SJCRH30 (cell line): ENCODE measurements around the gene NRXN2. TPM values are rescaled to one million over a fixed set of nuclear protein-coding genes. Genes with fewer than 3 reads are reported as not detected.
"Not testable (repeated sequence)": the region's sequence is repeated elsewhere in the genome, so short reads cannot be mapped to it uniquely, and the experiment has no call there.

Source experiments
- DNase-seq, 2 experiments: peaks; one replicate each; pipeline ENCODE4 v3.0.0-alpha.2; 2015 to 2020
- H3K27ac ChIP-seq: fragments of 250-450 bp; sonication (Bioruptor Pico); 2 replicates; pipeline ENCODE4 v1.5.1; 2020; ENCODE audit warnings: mild to moderate bottlenecking, moderate library complexity
- H3K27me3 ChIP-seq: fragments of 250-450 bp; sonication (Bioruptor Pico); 2 replicates; pipeline ENCODE4 v1.5.1; 2020; ENCODE audit warnings: mild to moderate bottlenecking, moderate library complexity
- H3K36me3 ChIP-seq: fragments of 250-450 bp; sonication (Bioruptor Pico); 2 replicates; pipeline ENCODE4 v1.5.1; 2020; ENCODE audit warnings: mild to moderate bottlenecking, moderate library complexity
- H3K4me1 ChIP-seq: fragments of 250-450 bp; sonication (Bioruptor Pico); 2 replicates; pipeline ENCODE4 v1.5.1; 2020; ENCODE audit warnings: mild to moderate bottlenecking, moderate library complexity
- H3K4me3 ChIP-seq: fragments of 250-450 bp; sonication (Bioruptor Pico); 2 replicates; pipeline ENCODE4 v1.5.1; 2020; ENCODE audit warnings: mild to moderate bottlenecking, moderate library complexity
- H3K9me3 ChIP-seq: fragments of 250-450 bp; sonication (Bioruptor Pico); replicated peaks from 2 replicates; pipeline ENCODE4 v1.5.1; 2020; ENCODE audit warnings: mild to moderate bottlenecking, moderate library complexity
- total RNA-seq: library from RNA; depleted of rRNA; stranded (reverse); fragments of >200 nt; shearing (Covaris generic); gene quantifications from 2 replicates; pipeline ENCODE4 v1.2.3, GENCODE V29; 2014

The NRXN2 gene
- total RNA-seq, 1 experiment from 2014 or later: 0.08 TPM

- no peak overlapping the region for H3K4me3 ChIP-seq
- H3K36me3 ChIP-seq: no peaks in the 10 kb centered on the region
- no peak overlapping the region for H3K27ac ChIP-seq
- no peaks in the 10 kb centered on the region for H3K9me3 ChIP-seq
- no peak for DNase-seq
- H3K27me3 ChIP-seq: no peaks in the 10 kb centered on the region; the same call in 1 of the 2 replicates
- peaks cover 4% of the 10 kb centered on the region; the same call in 1 of the 2 replicates for H3K4me1 ChIP-seq
Measured at GRCh38 chr11:64568584-64569140, 154.3 kb downstream of the NRXN2 start.

GRCh38 chr11:64568041-64568571 lies 154.9 kb downstream of the NRXN2 start:
- DNase-seq: no peak
- Histone ChIP-seq H3K9me3 (no peaks in the 10 kb centered on the region), H3K27ac (no peak overlapping the region), H3K27me3 (no peaks in the 10 kb centered on the region; the same call in 1 of the 2 replicates), H3K4me1 (peaks cover 4% of the 10 kb centered on the region; the same call in 1 of the 2 replicates), H3K36me3 (no peaks in the 10 kb centered on the region), H3K4me3 (no peak overlapping the region)

GRCh38 chr11:64566915-64567891 lies 155.8 kb downstream of the NRXN2 start:
- Histone ChIP-seq H3K27ac (no peak overlapping the region), H3K4me3 (peak overlapping the region; percentile 22), H3K9me3 (no peaks in the 10 kb centered on the region), H3K4me1 (peaks cover 4% of the 10 kb centered on the region; the same call in 1 of the 2 replicates), H3K36me3 (no peaks in the 10 kb centered on the region), H3K27me3 (no peaks in the 10 kb centered on the region; the same call in 1 of the 2 replicates)
- peak; percentile 20 to 45 for DNase-seq

GRCh38 chr11:64566042-64566914 lies 156.7 kb downstream of the NRXN2 start:
- Histone ChIP-seq H3K27me3 (no peaks in the 10 kb centered on the region), H3K9me3 (no peaks in the 10 kb centered on the region), H3K27ac (no peak overlapping the region), H3K4me1 (peaks cover 4% of the 10 kb centered on the region; the same call in 1 of the 2 replicates), H3K4me3 (peak overlapping the region; percentile 22), H3K36me3 (no peaks in the 10 kb centered on the region)
- DNase-seq: peak; percentile 59 to 68

- Histone ChIP-seq H3K27me3 (no peaks in the 10 kb centered on the region), H3K36me3 (no peaks in the 10 kb centered on the region), H3K9me3 (no peaks in the 10 kb centered on the region), H3K4me3 (no peak overlapping the region), H3K4me1 (peaks cover 4% of the 10 kb centered on the region; the same call in 1 of the 2 replicates), H3K27ac (no peak overlapping the region)
- peak; percentile 17 to 28 for DNase-seq
Measured at GRCh38 chr11:64564947-64565889, 157.8 kb downstream of the NRXN2 start.

- no peaks in the 10 kb centered on the region for H3K27me3 ChIP-seq
Measured at GRCh38 chr11:64564419-64564818, 158.6 kb downstream of the NRXN2 start.

GRCh38 chr11:64563966-64564365 lies 159.0 kb downstream of the NRXN2 start:
- no peaks in the 10 kb centered on the region for H3K36me3 ChIP-seq
- peaks cover 4% of the 10 kb centered on the region; the same call in 1 of the 2 replicates for H3K4me1 ChIP-seq
- no peak overlapping the region for H3K4me3 ChIP-seq
- H3K27ac ChIP-seq: no peak overlapping the region
- DNase-seq: no peak
- no peaks in the 10 kb centered on the region for H3K27me3 ChIP-seq
- H3K9me3 ChIP-seq: no peaks in the 10 kb centered on the region

More at GRCh38 chr11:64564419-64564818, 158.6 kb downstream of the NRXN2 start:
- Histone ChIP-seq H3K9me3 (no peaks in the 10 kb centered on the region), H3K27ac (no peak overlapping the region), H3K4me1 (peaks cover 4% of the 10 kb centered on the region; the same call in 1 of the 2 replicates), H3K36me3 (no peaks in the 10 kb centered on the region), H3K4me3 (no peak overlapping the region)
- DNase-seq: no peak

GRCh38 chr11:64562723-64563351 lies 160.2 kb downstream of the NRXN2 start:
- Histone ChIP-seq H3K27me3 (no peaks in the 10 kb centered on the region), H3K4me1 (peaks cover 4% of the 10 kb centered on the region; the same call in 1 of the 2 replicates), H3K4me3 (no peak overlapping the region), H3K27ac (no peak overlapping the region), H3K36me3 (no peaks in the 10 kb centered on the region), H3K9me3 (no peaks in the 10 kb centered on the region)
- no peak for DNase-seq

GRCh38 chr11:64561984-64562722 lies 160.8 kb downstream of the NRXN2 start:
- peaks cover 4% of the 10 kb centered on the region; the same call in 1 of the 2 replicates for H3K4me1 ChIP-seq
- no peaks in the 10 kb centered on the region for H3K9me3 ChIP-seq
- no peak for DNase-seq
- H3K27me3 ChIP-seq: no peaks in the 10 kb centered on the region
- H3K36me3 ChIP-seq: no peaks in the 10 kb centered on the region
- no peak overlapping the region for H3K4me3 ChIP-seq
- no peak overlapping the region for H3K27ac ChIP-seq

- H3K36me3 ChIP-seq, H3K27ac ChIP-seq, H3K4me3 ChIP-seq, H3K9me3 ChIP-seq, H3K27me3 ChIP-seq, H3K4me1 ChIP-seq, DNase-seq: not testable (repeated sequence)
Measured at GRCh38 chr11:64561429-64561828, 161.6 kb downstream of the NRXN2 start.

- no peak overlapping the region for H3K27ac ChIP-seq
- H3K27me3 ChIP-seq: no peaks in the 10 kb centered on the region
- no peaks in the 10 kb centered on the region for H3K36me3 ChIP-seq
- no peaks in the 10 kb centered on the region for H3K4me1 ChIP-seq
- H3K9me3 ChIP-seq: no peaks in the 10 kb centered on the region
- no peak for DNase-seq
- no peak overlapping the region for H3K4me3 ChIP-seq
Measured at GRCh38 chr11:64560941-64561340, 162.1 kb downstream of the NRXN2 start.

GRCh38 chr11:64560139-64560771 lies 162.7 kb downstream of the NRXN2 start:
- DNase-seq: no peak
- Histone ChIP-seq H3K9me3 (no peaks in the 10 kb centered on the region), H3K27ac (no peak overlapping the region), H3K27me3 (no peaks in the 10 kb centered on the region), H3K4me1 (no peaks in the 10 kb centered on the region), H3K36me3 (no peaks in the 10 kb centered on the region), H3K4me3 (no peak overlapping the region)
